Endothelial cell of umbilical vein (primary cell): ENCODE measurements around the gene FERMT2. TPM values are rescaled to one million over a fixed set of nuclear protein-coding genes. Genes with fewer than 3 reads are reported as not detected.

Source experiments
- BruUV-seq: library from RNA; stranded (reverse); fragments of 400-500 nt; replicated peaks from 2 replicates; lab custom pipeline; 2021; lab: Mats Ljungman, UMichigan
- CTCF ChIA-PET: fragments of 300-600, 350-600 bp; sonication (Branson Sonifier 250); formaldehyde crosslinking; loops from one replicate; lab custom pipeline; 2021; ENCODE audit warnings: antibody characterized with exemption, inconsistent platforms; lab: Charles Lee
- POLR2A ChIA-PET: fragments of 300-600, 350-600 bp; sonication (Branson Sonifier 250); formaldehyde crosslinking; loops from one replicate; lab custom pipeline; 2021; ENCODE audit warnings: antibody characterized with exemption, inconsistent platforms; lab: Charles Lee
- DNase-seq: peaks from one replicate; pipeline ENCODE4 v3.0.0-alpha.2; 2011; ENCODE audit warnings: low read depth, low spot score
- FAIRE-seq: peaks from 2 replicates; lab custom pipeline; 2011; peaks lifted over from hg19 to GRCh38; lab: Jason Lieb, UNC
- H2AFZ ChIP-seq: 2 replicates; pipeline ENCODE4 v1.6.0; 2012; ENCODE audit warnings: low read depth, low read length, control low read depth, inconsistent platforms
- H3K27ac ChIP-seq: 2 replicates; pipeline ENCODE4 v1.5.1; 2011; ENCODE audit warnings: low read depth, mild to moderate bottlenecking, control low read depth, low read length, moderate library complexity; ENCODE audit not compliant: insufficient read depth
- H3K27me3 ChIP-seq, 2 experiments: 2 replicates each; pipeline versions ENCODE4 v1.6.0 to v1.6.1; 2011; ENCODE audit warnings: low read length in 2 of 2, mixed read lengths in 1 of 2; ENCODE audit not compliant: control insufficient read depth in 2 of 2, insufficient read depth in 2 of 2
- H3K36me3 ChIP-seq, 2 experiments: 2 replicates in 1 of 2; 3 replicates in 1 of 2; pipeline ENCODE4 v1.5.1; 2011; ENCODE audit warnings: low read length in 2 of 2, mild to moderate bottlenecking in 1 of 2, moderate library complexity in 1 of 2; ENCODE audit not compliant: control insufficient read depth in 2 of 2, insufficient read depth in 2 of 2; ENCODE audit errors: extremely low read depth in 1 of 2
- H3K4me1 ChIP-seq: 3 replicates; pipeline ENCODE4 v1.5.1; 2011; ENCODE audit warnings: mild to moderate bottlenecking, low read length; ENCODE audit not compliant: control insufficient read depth, insufficient read depth; ENCODE audit errors: extremely low read depth
- H3K4me2 ChIP-seq: 2 replicates; pipeline ENCODE4 v1.6.1; 2011; ENCODE audit warnings: low read length, control low read depth, mixed read lengths; ENCODE audit not compliant: insufficient read depth
- H3K4me3 ChIP-seq, 3 experiments: fragments of 200-600 bp in 1 of 3; sonication (generic), shearing (Covaris generic) in 1 of 3; replicated peaks in 1 of 3; 2 replicates each; pipeline ENCODE4 v1.5.1; 2011 to 2016; ENCODE audit warnings: control low read depth in 3 of 3, low read length in 3 of 3, mild to moderate bottlenecking in 2 of 3, inconsistent platforms in 1 of 3, low read depth in 1 of 3, moderate library complexity in 1 of 3; ENCODE audit not compliant: insufficient read depth in 1 of 3
- H3K79me2 ChIP-seq: 2 replicates; pipeline ENCODE4 v1.6.0; 2012; ENCODE audit warnings: low read length, inconsistent platforms; ENCODE audit not compliant: control insufficient read depth, insufficient read depth
- H3K9ac ChIP-seq: replicated peaks from 2 replicates; pipeline ENCODE3; 2011; ENCODE audit warnings: low read length, control low read depth; ENCODE audit not compliant: insufficient read depth; ENCODE audit errors: extremely low read depth
- H3K9me1 ChIP-seq: replicated peaks from 3 replicates; pipeline ENCODE4 v1.6.0; 2011; ENCODE audit warnings: mild to moderate bottlenecking, low read length; ENCODE audit not compliant: control insufficient read depth, insufficient read depth; ENCODE audit errors: extremely low read depth
- H3K9me3 ChIP-seq: replicated peaks from 2 replicates; pipeline ENCODE4 v1.5.1; 2012; ENCODE audit warnings: low read length, inconsistent platforms; ENCODE audit not compliant: control insufficient read depth, insufficient read depth
- H4K20me1 ChIP-seq: replicated peaks from 2 replicates; pipeline ENCODE3; 2011; ENCODE audit warnings: mild to moderate bottlenecking, low read length; ENCODE audit not compliant: control insufficient read depth, insufficient read depth; ENCODE audit errors: extremely low read depth
- EZH2 ChIP-seq: IDR thresholded peaks from 2 replicates; pipeline ENCODE4 v1.6.1; 2012; ENCODE audit warnings: borderline replicate concordance, low read depth, mild to moderate bottlenecking, moderate library complexity, low read length, inconsistent platforms; ENCODE audit not compliant: severe bottlenecking
- FOS ChIP-seq: IDR thresholded peaks from 2 replicates; pipeline ENCODE4 v1.6.1; 2011; ENCODE audit warnings: mild to moderate bottlenecking, low read length, moderate library complexity, borderline replicate concordance; ENCODE audit not compliant: insufficient read depth
- GATA2 ChIP-seq: IDR thresholded peaks from 2 replicates; pipeline ENCODE4 v1.7.0; 2011; ENCODE audit warnings: low read depth, mild to moderate bottlenecking, moderate library complexity, mixed read lengths, low read length; ENCODE audit not compliant: insufficient read length, insufficient read depth
- JUN ChIP-seq: IDR thresholded peaks from 2 replicates; pipeline ENCODE4 v1.6.1; 2011; ENCODE audit warnings: borderline replicate concordance, low read depth; ENCODE audit not compliant: insufficient read length, insufficient read depth
- MYC ChIP-seq: IDR thresholded peaks from one replicate; pipeline ENCODE4 v1.6.1; 2011; ENCODE audit warnings: mild to moderate bottlenecking, low read depth, low read length
- POLR2A ChIP-seq: IDR thresholded peaks from 2 replicates; pipeline ENCODE4 v1.6.1; 2012; ENCODE audit warnings: low read depth, mild to moderate bottlenecking, control low read depth, low read length
- POLR2AphosphoS5 ChIP-seq: IDR thresholded peaks from 2 replicates; pipeline ENCODE4 v1.6.1; 2012; ENCODE audit warnings: low read depth, mild to moderate bottlenecking, control low read depth, low read length, moderate library complexity; ENCODE audit not compliant: insufficient read depth
- dilution Hi-C: fragments of 300-500 bp; cut with MboI; formaldehyde crosslinking; loops from one replicate; pipeline ENCODE4 v1.15.0; 2019; ENCODE audit warnings: low sequenced_read_pairs; ENCODE audit not compliant: extremely low pct_ligation_motif_present
- intact Hi-C: fragments of 100-400 bp; cut with micrococcal nuclease; formaldehyde crosslinking; loops from one replicate; pipeline ENCODE4 v1.10.0; 2022
- polyA plus RNA-seq, 4 experiments: library from polyadenylated mRNA; depleted of rRNA in 3 of 4; stranded (reverse) in 3 of 4; unstranded in 1 of 4; fragments of >200 nt; gene quantifications; 2 replicates each; pipeline versions ENCODE4 v1.2.1 to v1.2.3, GENCODE V29; 2011 to 2012; ENCODE audit warnings: missing spikeins in 1 of 4
- total RNA-seq: library from RNA; stranded (reverse); gene quantifications from 2 replicates; pipeline ENCODE4 v1.2.3, GENCODE V29; 2021
- TF ChIP-seq, protein P1 (sequence below): IDR thresholded peaks from 2 replicates; pipeline ENCODE4 v1.6.1; 2011; ENCODE audit not compliant: insufficient read depth, insufficient read length
- TF ChIP-seq, protein P2 (sequence below), 2 donors: IDR thresholded peaks; 1 replicate in 1 of 2; 2 replicates in 1 of 2; pipeline ENCODE4 v1.5.1; 2011; ENCODE audit warnings: low read length in 2 of 2, mild to moderate bottlenecking in 2 of 2, moderate library complexity in 2 of 2, control low read depth in 1 of 2, inconsistent platforms in 1 of 2, low read depth in 1 of 2; ENCODE audit not compliant: insufficient read depth in 1 of 2; ENCODE audit errors: extremely low read depth in 1 of 2

FERMT2 gene
- total and polyA plus RNA-seq, 2 donors (not counting 3 experiments of a cell fraction or from before 2014, with no cell fraction given): 58.7 to 108 TPM

DNA sequence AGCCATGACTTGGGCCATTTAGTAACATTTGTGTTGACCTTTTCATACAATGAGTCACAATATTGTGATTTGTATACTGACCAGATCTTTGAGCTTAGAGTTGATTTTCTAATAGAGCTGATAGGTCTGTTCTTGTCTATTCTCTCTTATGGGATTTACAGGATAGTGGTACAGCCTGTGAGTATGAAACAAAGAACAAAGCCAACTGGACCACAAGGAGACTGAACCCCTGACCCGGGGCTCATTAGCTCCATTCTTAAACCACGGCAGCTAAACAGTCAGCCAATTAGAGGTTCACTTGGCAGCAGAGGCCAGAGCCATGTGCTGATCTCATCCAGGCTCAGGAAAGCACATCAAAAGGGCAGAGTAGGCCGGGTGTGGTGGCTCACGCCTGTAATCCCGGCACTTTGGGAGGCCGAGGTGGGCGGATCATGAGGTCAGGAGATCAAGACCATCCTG is 100.4 kb downstream of the FERMT2 start:
- Histone ChIP-seq H2AFZ (no peak overlapping the region), H4K20me1 (no peaks in the 10 kb centered on the region), H3K27ac (no peak overlapping the region), H3K4me2 (no peak overlapping the region), H3K4me1 (peaks cover 9% of the 10 kb centered on the region), H3K4me3 (no peak overlapping the region), H3K36me3 (no peaks in the 10 kb centered on the region), H3K79me2 (no peaks in the 10 kb centered on the region), H3K27me3 (no peaks in the 10 kb centered on the region), H3K9me1 (no peaks in the 10 kb centered on the region), H3K9ac (no peak overlapping the region), H3K9me3 (no peaks in the 10 kb centered on the region)
- no peak for TF ChIP-seq FOS
- no peak for TF ChIP-seq EZH2
- no peak for TF ChIP-seq GATA2
- no peak for TF ChIP-seq JUN
- no peak for TF ChIP-seq MYC
- no peak for TF ChIP-seq POLR2AphosphoS5
- TF ChIP-seq, protein P1, sequence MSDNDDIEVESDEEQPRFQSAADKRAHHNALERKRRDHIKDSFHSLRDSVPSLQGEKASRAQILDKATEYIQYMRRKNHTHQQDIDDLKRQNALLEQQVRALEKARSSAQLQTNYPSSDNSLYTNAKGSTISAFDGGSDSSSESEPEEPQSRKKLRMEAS: no peak
- TF ChIP-seq POLR2A: no peak
- TF ChIP-seq, protein P2, sequence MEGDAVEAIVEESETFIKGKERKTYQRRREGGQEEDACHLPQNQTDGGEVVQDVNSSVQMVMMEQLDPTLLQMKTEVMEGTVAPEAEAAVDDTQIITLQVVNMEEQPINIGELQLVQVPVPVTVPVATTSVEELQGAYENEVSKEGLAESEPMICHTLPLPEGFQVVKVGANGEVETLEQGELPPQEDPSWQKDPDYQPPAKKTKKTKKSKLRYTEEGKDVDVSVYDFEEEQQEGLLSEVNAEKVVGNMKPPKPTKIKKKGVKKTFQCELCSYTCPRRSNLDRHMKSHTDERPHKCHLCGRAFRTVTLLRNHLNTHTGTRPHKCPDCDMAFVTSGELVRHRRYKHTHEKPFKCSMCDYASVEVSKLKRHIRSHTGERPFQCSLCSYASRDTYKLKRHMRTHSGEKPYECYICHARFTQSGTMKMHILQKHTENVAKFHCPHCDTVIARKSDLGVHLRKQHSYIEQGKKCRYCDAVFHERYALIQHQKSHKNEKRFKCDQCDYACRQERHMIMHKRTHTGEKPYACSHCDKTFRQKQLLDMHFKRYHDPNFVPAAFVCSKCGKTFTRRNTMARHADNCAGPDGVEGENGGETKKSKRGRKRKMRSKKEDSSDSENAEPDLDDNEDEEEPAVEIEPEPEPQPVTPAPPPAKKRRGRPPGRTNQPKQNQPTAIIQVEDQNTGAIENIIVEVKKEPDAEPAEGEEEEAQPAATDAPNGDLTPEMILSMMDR (IDR thresholded peaks at IDR 0.05; ENCODE audit: extremely low read depth in 1 of 2, insufficient read depth in 1 of 2, low read depth in 1 of 2, low read length in 2 of 2): no peak
- dilution Hi-C loops (no loop called here), intact Hi-C loops (no loop called here)
- POLR2A ChIA-PET: no interaction called here
- CTCF ChIA-PET: interaction anchor here (1.0 to 1.7 kb wide), 5 partner anchors 10 to 111 kb away, joined by 3 to 4 read pairs (median 4); no protein-coding TSS in a partner anchor
- BruUV-seq: no TSS peak
- no peak for FAIRE-seq
- DNase-seq: no peak
